HG03575 (cell line): Measurements from ENCODE around the gene ING3.
A peak's percentile ranks its signal among the peaks of the same experiment; 100 is the strongest.

Source experiments
- ATAC-seq: cut with Tn5 transposase; IDR thresholded peaks from one replicate; pipeline ENCODE4 v1.9.1; 2021; ENCODE audit not compliant: unreplicated experiment, insufficient number of reproducible peaks, low FRiP score; ENCODE audit errors: extremely low read depth

The ING3 gene, protein sequence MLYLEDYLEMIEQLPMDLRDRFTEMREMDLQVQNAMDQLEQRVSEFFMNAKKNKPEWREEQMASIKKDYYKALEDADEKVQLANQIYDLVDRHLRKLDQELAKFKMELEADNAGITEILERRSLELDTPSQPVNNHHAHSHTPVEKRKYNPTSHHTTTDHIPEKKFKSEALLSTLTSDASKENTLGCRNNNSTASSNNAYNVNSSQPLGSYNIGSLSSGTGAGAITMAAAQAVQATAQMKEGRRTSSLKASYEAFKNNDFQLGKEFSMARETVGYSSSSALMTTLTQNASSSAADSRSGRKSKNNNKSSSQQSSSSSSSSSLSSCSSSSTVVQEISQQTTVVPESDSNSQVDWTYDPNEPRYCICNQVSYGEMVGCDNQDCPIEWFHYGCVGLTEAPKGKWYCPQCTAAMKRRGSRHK

DNA sequence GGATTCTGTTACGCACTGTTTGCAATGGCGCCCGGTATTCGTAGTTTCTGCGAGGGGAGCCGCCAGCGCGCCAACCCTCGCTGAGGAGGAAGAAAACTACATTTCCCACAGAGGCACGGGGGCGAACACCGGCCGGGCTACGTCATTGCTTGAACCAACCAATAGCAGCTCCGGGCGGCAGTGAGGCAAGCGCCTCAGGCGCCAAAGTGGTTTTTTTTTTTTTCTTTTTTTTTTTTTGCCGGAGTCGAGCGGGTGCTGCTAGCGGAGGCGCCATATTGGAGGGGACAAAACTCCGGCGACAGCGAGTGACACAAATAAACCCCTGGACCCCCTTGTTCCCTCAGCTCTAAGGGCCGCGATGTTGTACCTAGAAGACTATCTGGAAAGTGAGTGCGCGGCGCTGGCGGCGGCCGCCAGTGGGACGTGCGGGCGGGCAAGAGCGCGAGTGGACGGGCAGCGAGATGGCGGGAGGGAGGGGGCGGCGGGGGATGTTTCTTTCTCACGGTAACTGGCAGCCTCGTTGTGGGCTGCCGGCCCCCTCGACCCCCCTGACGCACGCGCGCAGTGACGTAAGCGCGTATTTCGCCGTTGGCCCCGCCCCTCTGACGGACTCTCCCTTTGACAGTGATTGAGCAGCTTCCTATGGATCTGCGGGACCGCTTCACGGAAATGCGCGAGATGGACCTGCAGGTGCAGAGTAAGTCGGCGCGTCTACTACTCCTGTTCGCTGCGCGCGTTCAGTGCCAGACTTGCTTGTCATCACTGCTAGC lies at the start of gene ING3:
ING3 (plus strand) TSS at position 239 of the 770 bp plus-strand sequence; CDS start at position 359, 120 bp downstream.
- peak; percentile 97 for ATAC-seq

DNA sequence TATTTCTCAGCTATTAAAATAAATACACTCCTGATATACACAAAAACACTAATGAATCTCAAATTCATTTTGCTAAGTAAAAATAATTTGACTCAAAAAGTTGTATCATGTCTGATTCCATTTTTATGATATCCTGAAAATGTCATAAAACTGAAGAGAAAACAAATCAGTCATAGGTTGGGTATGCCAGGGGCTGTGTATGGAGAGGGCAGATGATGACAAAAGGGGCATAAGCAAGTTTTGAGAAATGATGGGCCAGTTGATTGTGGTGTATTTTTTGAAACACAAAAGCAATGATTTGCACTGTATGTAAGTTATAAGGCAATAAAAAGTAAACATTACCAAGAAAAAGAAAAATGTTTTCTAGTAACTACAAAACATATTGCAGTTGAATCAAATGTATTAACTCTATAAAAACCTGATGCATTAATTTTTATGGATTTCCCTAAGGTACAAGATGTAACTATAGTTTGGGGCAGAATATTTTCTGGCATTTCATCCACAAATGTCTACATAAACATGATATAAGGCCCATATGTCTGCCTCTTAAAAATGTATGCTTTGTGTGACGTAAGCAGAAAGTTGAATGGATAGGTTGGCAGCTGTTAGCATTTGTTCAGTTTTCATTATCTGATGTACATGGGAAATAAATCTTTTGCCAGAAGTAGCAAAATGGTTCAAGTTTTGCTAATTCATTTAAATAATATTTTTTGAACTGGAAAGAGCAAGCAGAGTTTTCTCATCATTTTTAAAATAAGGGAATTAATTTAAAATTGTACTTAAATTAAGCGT lies 35.1 kb upstream of the ING3 start:
- no peak for ATAC-seq

DNA sequence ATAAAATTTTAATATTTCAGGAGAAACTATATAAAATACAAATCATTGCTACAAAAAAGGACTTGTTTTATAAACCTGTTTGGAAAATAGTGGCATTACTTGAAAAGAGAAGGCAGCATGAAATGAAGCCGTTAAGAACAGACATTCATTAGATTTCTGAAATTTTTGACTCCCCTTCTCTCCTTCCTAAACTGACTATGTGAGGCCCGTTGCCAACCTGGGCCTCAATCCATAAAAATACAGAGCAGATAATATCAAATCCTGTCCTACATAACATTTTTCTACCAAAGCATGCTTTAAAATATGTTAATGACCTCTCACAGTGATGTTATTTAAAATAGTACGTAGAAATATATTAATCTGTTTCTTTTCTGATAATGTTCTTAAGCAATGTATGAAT lies 34.5 kb upstream of the ING3 start:
- no peak for ATAC-seq

DNA sequence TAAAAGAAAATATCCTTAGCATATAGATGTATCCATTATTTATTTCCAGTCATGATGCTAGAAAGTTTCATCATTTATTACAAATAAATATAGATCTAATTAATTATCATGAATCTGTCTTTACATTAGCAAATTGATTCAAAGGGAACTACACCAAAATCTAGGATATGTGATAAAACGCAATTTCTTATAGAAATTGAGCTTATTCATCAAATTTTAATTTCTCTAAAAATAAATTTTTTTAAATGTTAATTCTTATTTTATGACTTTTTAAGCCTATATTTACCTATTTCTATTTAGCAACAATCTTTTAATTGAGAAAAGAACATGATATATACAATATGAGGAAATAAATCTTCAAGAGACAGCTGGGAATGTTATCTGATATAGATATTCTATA lies 34.0 kb upstream of the ING3 start:
- no peak for ATAC-seq

DNA sequence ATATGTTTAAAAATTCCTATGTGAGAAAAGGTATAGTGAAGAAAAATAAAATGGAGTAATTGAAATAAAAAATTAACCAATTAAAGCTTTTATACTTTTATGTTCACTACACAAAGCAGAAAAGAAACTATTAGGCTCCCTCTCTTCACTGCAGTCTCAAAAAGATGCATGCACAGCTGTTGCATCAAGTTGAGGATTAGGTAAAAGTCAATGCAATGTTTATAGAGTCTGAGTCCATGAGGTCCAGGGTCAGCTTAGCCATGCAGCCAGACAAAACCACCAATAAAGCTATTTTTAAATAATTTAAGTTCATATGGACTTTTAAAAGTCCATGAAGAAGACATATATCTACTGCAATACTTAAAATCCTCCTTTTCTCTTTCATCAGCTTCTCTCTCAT lies 31.1 kb upstream of the ING3 start:
- ATAC-seq = no peak

DNA sequence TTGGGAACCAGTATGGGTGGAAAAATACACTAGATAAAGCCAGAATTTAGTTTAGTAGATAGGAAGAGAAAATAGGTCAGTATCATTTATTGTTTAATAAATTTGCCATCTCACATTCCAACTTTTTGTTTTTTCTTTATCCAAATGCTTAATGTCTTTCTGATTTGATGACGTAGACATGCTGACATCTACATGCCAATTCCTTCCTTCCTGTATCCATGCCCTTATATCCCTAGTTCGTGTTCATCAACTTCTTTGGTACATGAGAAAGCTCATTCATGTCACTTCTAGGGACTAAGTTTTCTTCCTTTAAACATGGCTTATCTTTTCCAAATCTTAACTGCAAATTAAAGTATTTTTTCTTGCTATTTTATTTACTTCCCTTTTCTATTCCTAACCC lies 30.5 kb upstream of the ING3 start:
- no peak for ATAC-seq

DNA sequence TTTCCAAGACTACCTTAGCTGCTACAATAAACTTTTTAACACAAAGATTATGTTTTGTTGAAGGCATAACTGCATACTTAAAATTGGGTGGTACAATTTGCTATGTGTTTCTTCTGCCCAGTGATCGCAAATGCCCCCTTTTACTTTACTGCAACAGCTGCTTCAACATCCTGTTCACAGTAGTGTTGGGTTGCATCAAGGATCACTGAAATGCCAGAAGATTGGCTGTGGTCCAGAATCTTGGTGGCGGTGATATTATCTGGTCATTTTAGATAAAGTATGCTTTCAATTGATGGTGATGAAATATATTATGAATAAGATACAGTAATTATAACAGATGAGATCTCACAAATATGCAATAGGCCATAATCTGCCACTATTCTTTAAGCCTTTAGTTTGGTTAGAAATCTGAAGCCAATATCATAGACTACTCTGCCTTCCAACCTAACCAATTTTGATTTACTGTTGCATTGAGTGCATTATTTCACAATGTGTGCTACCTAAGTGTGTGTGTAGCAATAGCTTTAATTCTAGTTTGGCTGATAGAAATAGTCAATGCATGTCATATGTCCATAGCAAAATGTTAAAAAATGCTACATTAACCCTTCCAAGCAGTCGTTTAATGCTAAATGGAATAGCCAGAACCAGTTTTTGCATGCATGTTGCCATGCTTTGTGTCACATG lies 29.8 kb upstream of the ING3 start:
- no peak for ATAC-seq

DNA sequence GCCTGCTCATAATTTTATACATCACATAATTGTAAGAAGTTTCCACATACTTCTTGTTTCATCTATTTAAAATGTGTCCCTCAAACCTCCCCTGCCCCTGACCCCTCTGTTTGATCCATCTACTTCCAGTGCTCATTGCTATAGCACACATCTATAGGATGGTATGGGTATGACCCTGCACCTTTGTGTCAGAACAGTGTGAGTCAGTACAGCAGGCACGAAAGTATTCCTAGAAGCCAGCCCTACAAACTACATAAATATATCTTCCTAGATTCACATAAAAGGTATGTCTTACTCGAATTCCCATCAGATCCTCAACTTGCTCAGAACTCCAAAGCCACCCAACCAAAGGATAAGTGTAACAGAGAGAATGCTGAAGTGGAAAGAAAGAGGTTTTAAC lies 25.7 kb upstream of the ING3 start:
- no peak for ATAC-seq

DNA sequence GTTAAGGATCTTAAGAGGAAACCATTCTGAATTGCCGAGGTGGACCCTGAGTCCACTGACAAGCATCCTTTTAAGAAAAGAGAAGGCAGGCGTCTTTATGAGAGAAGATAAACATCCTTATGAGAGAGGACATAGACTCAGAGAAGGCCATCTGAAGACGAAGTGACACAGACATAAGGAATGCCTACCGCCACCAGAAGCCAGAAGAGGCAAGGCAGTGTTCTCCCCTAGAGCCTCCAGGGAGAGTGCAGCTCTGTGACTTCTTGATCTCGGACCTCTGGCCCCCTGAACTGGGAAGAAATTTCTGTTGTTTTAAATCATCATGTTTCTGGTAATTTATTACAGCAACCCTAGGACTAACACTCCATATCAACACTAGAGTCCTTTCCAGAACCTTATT lies 25.2 kb upstream of the ING3 start:
- ATAC-seq = no peak

DNA sequence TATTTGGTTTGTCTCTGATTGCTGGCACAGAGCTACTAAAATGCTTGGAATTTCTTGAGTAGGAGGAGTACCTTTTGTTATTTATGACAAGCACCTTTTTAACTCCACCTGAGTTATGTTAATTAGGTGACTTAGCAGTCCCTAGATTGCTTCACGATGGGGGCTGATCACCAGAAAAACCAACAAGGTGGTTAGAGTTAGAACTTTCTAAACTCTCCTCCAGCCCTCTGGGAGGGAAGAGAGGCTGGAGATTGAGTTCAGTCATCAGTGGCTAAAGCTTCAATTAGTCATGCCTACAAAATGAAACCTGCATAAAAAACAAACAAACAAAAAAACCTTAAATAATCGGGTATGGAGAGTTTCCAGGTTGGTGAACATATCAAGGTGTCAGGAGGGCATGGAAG lies 23.6 kb upstream of the ING3 start:
- no peak for ATAC-seq

DNA sequence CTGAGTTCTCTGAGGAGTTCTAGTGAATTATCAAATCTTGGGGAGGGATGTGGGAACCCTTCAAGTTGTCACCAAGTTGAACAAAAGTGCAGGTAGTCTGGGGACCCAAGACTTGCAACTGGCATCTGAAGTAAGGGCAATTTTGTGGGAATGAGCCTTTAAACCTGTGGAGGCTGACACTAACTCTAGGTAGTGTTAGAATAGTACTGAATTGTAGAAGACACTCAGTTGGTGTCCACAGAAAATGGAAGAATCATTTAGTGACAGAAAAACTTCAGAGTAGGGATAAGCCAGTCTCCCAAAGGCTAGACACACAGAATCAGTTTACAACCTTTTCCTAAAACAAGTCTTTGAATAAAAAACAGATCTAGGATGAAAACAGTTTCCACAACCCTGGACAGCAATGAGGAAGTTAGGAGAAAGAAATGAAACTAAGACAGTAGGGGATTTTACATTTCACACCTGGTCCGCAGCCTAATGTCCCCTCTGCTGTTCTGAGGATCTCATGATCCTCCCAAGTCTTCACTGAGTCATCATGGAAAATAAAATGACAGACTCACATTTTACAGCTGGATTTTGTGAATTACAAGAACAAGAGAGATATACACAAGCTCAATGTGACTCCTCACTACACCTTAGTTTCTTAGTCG lies 23.0 kb upstream of the ING3 start:
- ATAC-seq = peak; percentile 63

DNA sequence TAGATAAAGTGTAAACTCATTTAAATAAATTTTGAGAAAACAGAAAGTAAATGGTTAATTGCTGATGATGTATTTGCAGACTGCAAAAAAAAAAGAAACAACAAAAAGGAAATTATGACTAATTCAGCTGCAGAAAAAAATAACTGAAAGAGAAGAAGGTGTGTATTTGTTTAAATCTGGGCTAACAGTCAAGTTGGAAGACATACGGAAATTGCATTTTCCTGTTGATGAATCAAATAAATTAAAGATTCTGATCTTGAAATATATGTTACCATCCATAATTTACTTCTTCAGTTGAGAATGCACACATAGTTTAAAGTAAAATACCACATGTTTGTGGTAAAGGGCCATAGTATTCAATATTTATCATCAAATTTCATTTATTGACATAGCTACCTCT lies 19.3 kb upstream of the ING3 start:
- no peak for ATAC-seq

DNA sequence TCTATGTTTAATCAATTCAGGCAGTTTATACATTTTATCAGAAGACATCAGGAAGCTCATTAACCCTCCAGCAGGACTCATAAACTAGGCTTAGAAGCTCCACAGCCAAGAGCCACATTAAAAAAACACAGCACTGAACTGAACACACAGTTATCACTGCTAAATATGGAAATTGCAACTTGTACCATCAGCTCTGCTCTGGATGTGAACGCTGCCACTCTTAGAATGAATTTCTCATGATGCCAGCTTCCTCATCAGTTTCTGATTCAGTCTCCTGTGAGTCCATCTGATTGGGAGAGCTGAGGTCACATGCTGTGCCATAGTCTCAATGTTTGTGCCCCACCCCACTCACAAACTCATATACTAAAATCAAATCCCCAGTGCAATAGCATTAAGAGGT lies 17.1 kb upstream of the ING3 start:
- ATAC-seq = no peak

DNA sequence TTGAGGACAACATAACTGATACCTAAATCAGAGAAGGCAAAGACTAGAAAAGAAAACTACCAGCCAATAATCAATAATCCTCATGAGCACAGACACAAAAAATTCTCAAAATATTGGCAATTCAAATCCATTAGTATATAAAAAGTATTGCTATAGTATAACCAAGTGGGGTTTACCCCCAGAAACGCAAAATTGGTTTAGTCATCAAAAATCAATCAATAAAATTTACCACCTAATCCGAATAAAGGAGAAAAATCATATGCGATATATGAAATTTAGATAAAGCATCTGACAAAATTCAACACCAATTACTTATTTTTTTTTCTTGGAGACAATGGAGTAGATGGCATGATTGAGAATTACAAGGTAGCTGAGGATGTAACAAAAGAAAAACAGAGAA lies 11.2 kb upstream of the ING3 start:
- no peak for ATAC-seq

DNA sequence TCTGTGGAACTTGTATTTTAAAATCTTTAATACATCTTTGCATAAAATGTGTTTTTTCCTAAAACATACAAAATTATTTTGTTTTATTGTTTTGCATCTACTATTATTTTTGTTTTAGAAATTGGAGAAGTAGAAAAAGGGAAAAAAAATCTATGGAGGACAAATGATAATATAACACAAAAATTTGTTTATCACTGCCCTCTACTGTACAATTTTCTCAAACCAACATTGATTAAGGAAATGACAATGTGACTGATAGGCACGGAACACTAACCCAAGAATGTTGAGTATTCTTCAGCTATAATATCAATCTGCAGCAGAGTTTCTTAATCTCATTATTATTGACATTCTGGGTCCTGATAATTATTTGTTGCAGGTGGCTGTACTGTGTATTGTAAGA lies 9.5 kb upstream of the ING3 start:
- peak; percentile 50 for ATAC-seq

DNA sequence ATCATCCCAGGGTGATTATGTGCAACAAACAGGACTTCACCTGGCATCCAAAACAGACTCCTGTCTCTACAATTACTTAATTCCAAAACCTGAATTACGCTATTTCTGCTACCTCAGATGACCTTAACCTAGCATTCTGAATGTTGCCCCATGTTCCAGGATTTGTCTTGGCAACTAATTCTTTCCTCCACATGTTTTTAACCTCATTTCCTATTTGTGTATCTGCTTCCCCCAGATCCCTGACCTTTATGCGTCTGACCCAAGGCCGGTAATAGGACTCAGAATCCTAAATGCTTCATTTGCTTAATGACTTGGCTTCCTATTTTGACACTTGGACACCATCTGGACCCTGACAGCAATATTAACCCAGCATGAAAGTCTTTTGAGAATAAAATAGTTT lies 8.7 kb upstream of the ING3 start:
- ATAC-seq = no peak

DNA sequence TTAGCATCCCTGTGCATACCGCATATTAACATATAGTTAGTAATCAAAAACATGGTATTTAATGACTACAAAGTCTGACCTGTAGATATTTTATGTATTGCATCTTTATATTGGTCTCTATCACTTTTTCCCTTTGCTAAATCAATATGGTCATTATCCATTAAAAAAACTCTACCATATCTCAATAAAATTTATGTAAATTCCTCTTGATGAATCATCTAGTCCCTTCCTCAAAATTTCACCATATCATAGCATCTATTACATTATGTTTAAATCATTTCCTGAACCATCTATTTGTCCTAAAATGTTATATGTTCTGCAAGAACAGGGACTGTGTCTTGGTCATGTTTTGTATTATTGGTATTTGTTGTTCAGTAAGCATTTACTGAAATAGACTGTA lies 7.7 kb upstream of the ING3 start:
- no peak for ATAC-seq

DNA sequence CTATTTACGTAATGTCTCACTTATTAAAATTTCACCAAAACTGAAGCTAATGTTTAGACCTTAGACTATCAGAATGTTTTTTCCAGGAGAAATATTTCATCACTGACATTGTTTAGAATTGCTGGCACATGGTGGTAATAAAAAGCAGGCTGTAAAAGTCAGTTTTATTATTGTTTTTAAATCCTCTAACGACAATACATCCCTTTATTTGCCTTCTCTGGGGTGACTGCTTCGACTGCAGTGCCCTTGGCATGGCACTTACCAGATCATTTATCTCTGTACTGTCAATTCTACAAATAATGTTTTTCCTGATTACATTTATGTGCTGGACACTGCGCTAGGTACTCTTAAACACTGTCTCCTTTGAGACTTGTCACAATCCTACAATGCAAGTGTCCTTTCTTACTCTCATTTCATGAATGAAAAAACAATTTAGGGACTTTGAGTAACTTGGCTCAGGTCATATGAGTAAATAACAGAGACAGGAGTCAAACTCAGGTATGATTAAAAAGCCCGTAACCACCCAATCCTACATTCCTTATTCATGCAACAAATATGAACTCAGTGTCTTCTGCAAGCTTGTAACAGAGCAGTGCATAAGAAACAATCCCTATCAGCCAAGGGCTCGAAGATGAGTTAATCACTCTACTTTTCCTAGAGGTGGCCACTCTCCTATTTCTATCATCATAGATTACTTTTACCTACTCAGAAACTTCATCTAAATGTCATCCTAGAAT lies 5.6 kb upstream of the ING3 start:
- no peak for ATAC-seq
